Muscle of leg (tissue), 11 donors: ENCODE measurements around the gene SRRD. TPM values are rescaled to one million over a fixed set of nuclear protein-coding genes. Genes with fewer than 3 reads are reported as not detected.

ENCODE experiments used
- DNase-seq: peaks from one replicate; pipeline ENCODE4 v3.0.0; 2013
- H3K27ac ChIP-seq: one replicate; pipeline ENCODE4 v1.5.1; 2013; ENCODE audit warnings: mild to moderate bottlenecking, low read length, control low read depth
- H3K27me3 ChIP-seq: one replicate; pipeline ENCODE4 v1.6.1; 2013; ENCODE audit warnings: low read length; ENCODE audit not compliant: control insufficient read depth, insufficient read depth
- H3K36me3 ChIP-seq: one replicate; pipeline ENCODE4 v1.6.1; 2013; ENCODE audit warnings: low read length; ENCODE audit not compliant: control insufficient read depth, insufficient read depth
- H3K4me1 ChIP-seq: one replicate; pipeline ENCODE4 v1.6.1; 2013; ENCODE audit warnings: low read length; ENCODE audit not compliant: control insufficient read depth, insufficient read depth
- H3K4me3 ChIP-seq: one replicate; pipeline ENCODE4 v1.5.1; 2013; ENCODE audit warnings: low read length, control low read depth
- H3K9me3 ChIP-seq: replicated peaks from 2 replicates; pipeline ENCODE4 v1.6.1; 2013; ENCODE audit warnings: low read depth, low read length; ENCODE audit not compliant: control insufficient read depth
- WGBS: methylation state at CpG from one replicate; pipeline ENCODE4 v1.1.5; 2013; ENCODE audit warnings: missing lambda C conversion rate; ENCODE audit not compliant: insufficient coverage; 5-methylcytosine and 5-hydroxymethylcytosine counted together
- polyA plus RNA-seq, 8 donors: library from polyadenylated mRNA; unstranded; fragments of 120-200 nt; gene quantifications; one replicate each; pipeline versions ENCODE4 v1.2.1 to v1.2.3, GENCODE V29; 2013; ENCODE audit warnings: inconsistent platforms in 1 of 8, low replicate concordance in 1 of 8; ENCODE audit not compliant: insufficient read length in 8 of 8, insufficient read depth in 1 of 8
- total RNA-seq: library from RNA; stranded (reverse); fragments of 120-200 nt; gene quantifications from one replicate; pipeline ENCODE4 v1.2.4, GENCODE V29; 2013

SRRD gene
- total and polyA plus RNA-seq, 9 donors, result 18.9 to 24.2 (median 22.5) TPM

- no peak for DNase-seq
- H3K36me3 ChIP-seq, result peaks cover 28% of the 10 kb centered on the region
- no peaks in the 10 kb centered on the region for H3K9me3 ChIP-seq
- peaks cover 20% of the 10 kb centered on the region for H3K4me1 ChIP-seq
- no peak overlapping the region for H3K27ac ChIP-seq
- no peak overlapping the region for H3K4me3 ChIP-seq
- H3K27me3 ChIP-seq, result no peaks in the 10 kb centered on the region
- 100% methylated on average over 1 of the region's 4 CpGs for WGBS
Measured at GRCh38 chr22:26481694-26482093, 2.0 kb upstream of the SRRD start.

GRCh38 chr22:26482161-26482560 lies 1.5 kb upstream of the SRRD start:
- Histone ChIP-seq H3K27me3 (no peaks in the 10 kb centered on the region), H3K4me1 (peaks cover 20% of the 10 kb centered on the region), H3K4me3 (no peak overlapping the region), H3K36me3 (peaks cover 23% of the 10 kb centered on the region), H3K27ac (no peak overlapping the region), H3K9me3 (no peaks in the 10 kb centered on the region)
- DNase-seq, result no peak
- WGBS, result 60% methylated on average over 1 of the region's 5 CpGs

GRCh38 chr22:26483043-26483438 lies 636 bp upstream of the SRRD start:
- Histone ChIP-seq H3K27ac (peak overlapping the region; percentile 95), H3K4me1 (peaks cover 20% of the 10 kb centered on the region), H3K27me3 (no peaks in the 10 kb centered on the region), H3K4me3 (peak overlapping the region; percentile 90), H3K9me3 (no peaks in the 10 kb centered on the region), H3K36me3 (peaks cover 23% of the 10 kb centered on the region)
- DNase-seq, result no peak
- WGBS, result 2% methylated on average over 5 of the region's 7 CpGs

GRCh38 chr22:26484360-26484706 lies 656 bp downstream of the SRRD start:
- H3K27ac ChIP-seq, result peak overlapping the region; percentile 85
- H3K27me3 ChIP-seq, result no peaks in the 10 kb centered on the region
- WGBS, result 5% methylated on average over 3 of the region's 6 CpGs
- peaks cover 20% of the 10 kb centered on the region for H3K4me1 ChIP-seq
- H3K36me3 ChIP-seq, result peaks cover 35% of the 10 kb centered on the region
- DNase-seq, result no peak
- H3K9me3 ChIP-seq, result no peaks in the 10 kb centered on the region
- H3K4me3 ChIP-seq, result peak overlapping the region; percentile 90

GRCh38 chr22:26485013-26485412 lies 1.3 kb downstream of the SRRD start:
- no peaks in the 10 kb centered on the region for H3K27me3 ChIP-seq
- peaks cover 20% of the 10 kb centered on the region for H3K4me1 ChIP-seq
- no peak for DNase-seq
- no peak overlapping the region for H3K27ac ChIP-seq
- H3K9me3 ChIP-seq, result no peaks in the 10 kb centered on the region
- peaks cover 37% of the 10 kb centered on the region for H3K36me3 ChIP-seq
- WGBS, result 62% methylated on average over 5 of the region's 7 CpGs
- H3K4me3 ChIP-seq, result no peak overlapping the region

- no peak for DNase-seq
- H3K9me3 ChIP-seq, result no peaks in the 10 kb centered on the region
- H3K36me3 ChIP-seq, result peaks cover 38% of the 10 kb centered on the region
- no peak overlapping the region for H3K27ac ChIP-seq
- H3K27me3 ChIP-seq, result no peaks in the 10 kb centered on the region
- no peak overlapping the region for H3K4me3 ChIP-seq
- WGBS, result 80% methylated on average over 2 of the region's 3 CpGs
- H3K4me1 ChIP-seq, result peaks cover 16% of the 10 kb centered on the region
Measured at GRCh38 chr22:26485806-26486390, 2.2 kb downstream of the SRRD start.

- no peak overlapping the region for H3K27ac ChIP-seq
- no peak overlapping the region for H3K4me3 ChIP-seq
- H3K36me3 ChIP-seq, result peaks cover 40% of the 10 kb centered on the region
- no peaks in the 10 kb centered on the region for H3K27me3 ChIP-seq
- H3K4me1 ChIP-seq, result peaks cover 16% of the 10 kb centered on the region
- no peaks in the 10 kb centered on the region for H3K9me3 ChIP-seq
- DNase-seq, result no peak
- WGBS, result no CpG with 5 or more reads among the region's 5 CpGs
Measured at GRCh38 chr22:26486394-26486793, 2.7 kb downstream of the SRRD start.

- H3K9me3 ChIP-seq, result no peaks in the 10 kb centered on the region
- H3K4me1 ChIP-seq, result peaks cover 11% of the 10 kb centered on the region
- no peaks in the 10 kb centered on the region for H3K27me3 ChIP-seq
- no peak overlapping the region for H3K27ac ChIP-seq
- no peak overlapping the region for H3K4me3 ChIP-seq
- peaks cover 49% of the 10 kb centered on the region for H3K36me3 ChIP-seq
- DNase-seq, result no peak
- 44% methylated on average over 1 of the region's 3 CpGs for WGBS
Measured at GRCh38 chr22:26487996-26488395, 4.3 kb downstream of the SRRD start.

- WGBS, result 100% methylated on average over 1 of the region's 4 CpGs
Measured at GRCh38 chr22:26489447-26490036, 5.9 kb downstream of the SRRD start.

GRCh38 chr22:26492220-26492619 lies 8.5 kb downstream of the SRRD start:
- no peaks in the 10 kb centered on the region for H3K9me3 ChIP-seq
- no peaks in the 10 kb centered on the region for H3K27me3 ChIP-seq
- DNase-seq, result no peak
- no peak overlapping the region for H3K27ac ChIP-seq
- H3K4me3 ChIP-seq, result no peak overlapping the region
- H3K36me3 ChIP-seq, result peaks cover 86% of the 10 kb centered on the region
- 93% methylated on average over 7 of the region's 9 CpGs for WGBS
- no peaks in the 10 kb centered on the region for H3K4me1 ChIP-seq

More at GRCh38 chr22:26489447-26490036, 5.9 kb downstream of the SRRD start:
- Histone ChIP-seq H3K9me3 (no peaks in the 10 kb centered on the region), H3K4me3 (no peak overlapping the region), H3K36me3 (peaks cover 63% of the 10 kb centered on the region), H3K4me1 (peaks cover 6% of the 10 kb centered on the region), H3K27ac (no peak overlapping the region), H3K27me3 (no peaks in the 10 kb centered on the region)
- no peak for DNase-seq

GRCh38 chr22:26494506-26494905 lies 10.8 kb downstream of the SRRD start:
- no peak for DNase-seq
- H3K27ac ChIP-seq, result no peak overlapping the region

More at GRCh38 chr22:26494506-26494905, 10.8 kb downstream of the SRRD start:
- Histone ChIP-seq H3K4me3 (no peak overlapping the region), H3K9me3 (no peaks in the 10 kb centered on the region), H3K4me1 (no peaks in the 10 kb centered on the region), H3K36me3 (peaks cover 78% of the 10 kb centered on the region), H3K27me3 (no peaks in the 10 kb centered on the region)
